ENCODE results near the gene CRAT. TPM values are rescaled to one million over a fixed set of nuclear protein-coding genes. Genes with fewer than 3 reads are reported as not detected.

The CRAT gene
- polyA plus RNA-seq, 2 of the 4 experiments (the other 2 are of a cell fraction): 20.5 to 26.0 TPM

- TF ChIP-seq RCOR1 (IDR thresholded peaks at IDR 0.05; ENCODE audit: low read depth, low read length) (no peak), HOXB5 (CRISPR knock-in tag; IDR thresholded peaks at IDR 0.05) (peak; percentile 99), MAZ (IDR thresholded peaks at IDR 0.05; ENCODE audit: borderline replicate concordance, low read depth, low read length) (no peak; the same call in 1 of the 2 replicates), USF2 (IDR thresholded peaks at IDR 0.05) (peak; percentile 65), CTCF (IDR thresholded peaks at IDR 0.05) (no peak), MAX (IDR thresholded peaks at IDR 0.05) (peak; percentile 26), SREBF2 (IDR thresholded peaks at IDR 0.05) (no peak), HEYL (CRISPR knock-in tag; IDR thresholded peaks at IDR 0.05) (peak; percentile 98; the same call in 1 of the 2 replicates), EP300 (IDR thresholded peaks at IDR 0.05) (no peak), PBX3 (IDR thresholded peaks at IDR 0.05) (peak; percentile 97), SMC3 (IDR thresholded peaks at IDR 0.05) (no peak), HDAC2 (IDR thresholded peaks at IDR 0.05) (peak; percentile 66; the same call in 1 of the 2 replicates), PHF8 (IDR thresholded peaks at IDR 0.05; ENCODE audit: borderline replicate concordance, low read depth) (no peak; the same call in 1 of the 2 replicates), KDM5A (IDR thresholded peaks at IDR 0.05) (peak; percentile 52), KDM1A (IDR thresholded peaks at IDR 0.05; ENCODE audit: low read depth) (peak; percentile 79; the same call in 1 of the 2 replicates), REST (IDR thresholded peaks at IDR 0.05) (peak; percentile 72), GATA3 (IDR thresholded peaks at IDR 0.05; ENCODE audit: borderline replicate concordance) (no peak), HMGXB4 (CRISPR knock-in tag; IDR thresholded peaks at IDR 0.05; ENCODE audit: borderline replicate concordance) (no peak), HOXA7 (CRISPR knock-in tag; IDR thresholded peaks at IDR 0.05) (peak; percentile 23; the same call in 1 of the 2 replicates), POLR2A (IDR thresholded peaks at IDR 0.05; ENCODE audit: low read length) (peak; percentile 60), ZSCAN20 (CRISPR knock-in tag; IDR thresholded peaks at IDR 0.05) (peak; percentile 96), CHD2 (IDR thresholded peaks at IDR 0.05; ENCODE audit: low read length, partially characterized antibody) (peak; percentile 45), ZC3H11A (IDR thresholded peaks at IDR 0.05) (no peak), JUN (IDR thresholded peaks at IDR 0.05) (peak; percentile 24 to 59; a peak in 2 of 5 replicates), EHF (CRISPR knock-in tag; IDR thresholded peaks at IDR 0.05) (peak; percentile 98), TFCP2L1 (CRISPR knock-in tag; IDR thresholded peaks at IDR 0.05) (peak; percentile 98), CEBPB (IDR thresholded peaks at IDR 0.05) (no peak), ZFP36 (IDR thresholded peaks at IDR 0.05; ENCODE audit: borderline replicate concordance, partially characterized antibody) (no peak), NFE2L2 (conservative IDR thresholded peaks at IDR 0.05; ENCODE audit: low read length) (no peak), JUNB (IDR thresholded peaks at IDR 0.05) (no peak), ZNF302 (CRISPR knock-in tag; IDR thresholded peaks at IDR 0.05) (peak; percentile 92; the same call in 1 of the 2 replicates), ELK1 (IDR thresholded peaks at IDR 0.05; ENCODE audit: low read depth, low read length) (no peak)
Measured at GRCh38 chr9:129080601-129081387, 29.8 kb downstream of the CRAT start, which contains the start of gene DOLPP1 (continued).

Data from A549 (cell line).